BE2C (cell line): ENCODE results near the gene FSTL4.
A peak's percentile ranks its signal among the peaks of the same experiment; 100 is the strongest.

Source experiments
- DNase-seq: peaks from one replicate; pipeline ENCODE4 v3.0.0-alpha.2; 2020
- H3K27me3 ChIP-seq: fragments of 250-450 bp; sonication (Bioruptor Pico); 2 replicates; pipeline ENCODE4 v1.5.1; 2020; ENCODE audit warnings: mild to moderate bottlenecking
- H3K36me3 ChIP-seq: fragments of 250-450 bp; sonication (Bioruptor Pico); 2 replicates; pipeline ENCODE4 v1.5.1; 2020; ENCODE audit warnings: mild to moderate bottlenecking
- H3K4me1 ChIP-seq: fragments of 250-450 bp; sonication (Bioruptor Pico); 2 replicates; pipeline ENCODE4 v1.5.1; 2020
- H3K4me3 ChIP-seq: 2 replicates; pipeline ENCODE4 v1.5.1; 2011; ENCODE audit warnings: low read depth, low read length
- H3K9me3 ChIP-seq: fragments of 250-450 bp; sonication (Bioruptor Pico); 2 replicates; pipeline ENCODE4 v1.5.1; 2020
- CTCF ChIP-seq: IDR thresholded peaks from 2 replicates; pipeline ENCODE4 v1.5.1; 2012; ENCODE audit warnings: mild to moderate bottlenecking, low read depth, low read length

The FSTL4 gene

GRCh38 chr5:133356984-133357421 lies 255.3 kb downstream of the FSTL4 start:
- Histone ChIP-seq H3K4me1 (no peaks in the 10 kb centered on the region), H3K36me3 (no peaks in the 10 kb centered on the region), H3K9me3 (no peaks in the 10 kb centered on the region), H3K4me3 (no peak overlapping the region), H3K27me3 (no peaks in the 10 kb centered on the region)
- TF ChIP-seq CTCF: no peak
- no peak for DNase-seq

- Histone ChIP-seq H3K4me3 (no peak overlapping the region), H3K36me3 (no peaks in the 10 kb centered on the region), H3K4me1 (no peaks in the 10 kb centered on the region), H3K27me3 (no peaks in the 10 kb centered on the region), H3K9me3 (no peaks in the 10 kb centered on the region)
- TF ChIP-seq CTCF: no peak
- DNase-seq: no peak
Observed at GRCh38 chr5:133356396-133356983, 255.9 kb downstream of the FSTL4 start.

GRCh38 chr5:133354323-133355185 lies 257.8 kb downstream of the FSTL4 start:
- H3K9me3 ChIP-seq: no peaks in the 10 kb centered on the region
- H3K27me3 ChIP-seq: no peaks in the 10 kb centered on the region
- no peaks in the 10 kb centered on the region for H3K36me3 ChIP-seq
- TF ChIP-seq CTCF: no peak
- no peak overlapping the region for H3K4me3 ChIP-seq
- peak; percentile 31 for DNase-seq
- H3K4me1 ChIP-seq: no peaks in the 10 kb centered on the region

- H3K4me1 ChIP-seq: no peaks in the 10 kb centered on the region
- no peak for DNase-seq
- no peak overlapping the region for H3K4me3 ChIP-seq
- no peak for TF ChIP-seq CTCF
- H3K27me3 ChIP-seq: no peaks in the 10 kb centered on the region
- no peaks in the 10 kb centered on the region for H3K36me3 ChIP-seq
- H3K9me3 ChIP-seq: no peaks in the 10 kb centered on the region
Observed at GRCh38 chr5:133353741-133354140, 258.6 kb downstream of the FSTL4 start.

- Histone ChIP-seq H3K27me3 (no peaks in the 10 kb centered on the region; the same call in 1 of the 2 replicates), H3K4me3 (no peak overlapping the region)
- no peak for TF ChIP-seq CTCF
Observed at GRCh38 chr5:133348406-133348805, 263.9 kb downstream of the FSTL4 start.

GRCh38 chr5:133347039-133347438 lies 265.3 kb downstream of the FSTL4 start:
- no peaks in the 10 kb centered on the region for H3K36me3 ChIP-seq
- H3K9me3 ChIP-seq: 0 out of 2 replicates have a peak, but pooled peaks cover 3% of the 10 kb centered on the region
- DNase-seq: peak; percentile 43
- H3K4me3 ChIP-seq: no peak overlapping the region
- H3K4me1 ChIP-seq: no peaks in the 10 kb centered on the region
- no peaks in the 10 kb centered on the region; the same call in 1 of the 2 replicates for H3K27me3 ChIP-seq
- TF ChIP-seq CTCF: peak; percentile 57

More at GRCh38 chr5:133348406-133348805, 263.9 kb downstream of the FSTL4 start:
- DNase-seq: no peak
- H3K4me1 ChIP-seq: no peaks in the 10 kb centered on the region
- H3K9me3 ChIP-seq: 0 out of 2 replicates have a peak, but pooled peaks cover 3% of the 10 kb centered on the region
- H3K36me3 ChIP-seq: no peaks in the 10 kb centered on the region
